GM12865 (cell line): ENCODE data around the gene SLC34A2.

Experiments
- DNase-seq: peaks from one replicate; pipeline ENCODE4 v3.0.0; 2010; ENCODE audit warnings: low read depth
- H3K4me3 ChIP-seq: 2 replicates; pipeline ENCODE4 v1.5.1; 2011; ENCODE audit warnings: mild to moderate bottlenecking, low read depth, low read length, control low read depth
- CTCF ChIP-seq: IDR thresholded peaks from 2 replicates; pipeline ENCODE4 v1.5.1; 2011; ENCODE audit warnings: low read length, control low read depth, low read depth, inconsistent platforms; ENCODE audit not compliant: insufficient read depth; ENCODE audit errors: missing control alignments

The SLC34A2 gene

GRCh38 chr4:25713812-25714211 is 58.2 kb downstream of the SLC34A2 start:
- H3K4me3 ChIP-seq = no peak overlapping the region
- TF ChIP-seq CTCF = no peak
- DNase-seq = no peak

GRCh38 chr4:25722964-25723363 is 67.3 kb downstream of the SLC34A2 start:
- DNase-seq = no peak
- TF ChIP-seq CTCF = no peak

GRCh38 chr4:25723409-25723808 is 67.8 kb downstream of the SLC34A2 start:
- DNase-seq = no peak
- no peak overlapping the region for H3K4me3 ChIP-seq
- TF ChIP-seq CTCF = peak; percentile 0

More at GRCh38 chr4:25722964-25723363, 67.3 kb downstream of the SLC34A2 start:
- no peak overlapping the region for H3K4me3 ChIP-seq

GRCh38 chr4:25725870-25726269 is 70.2 kb downstream of the SLC34A2 start:
- no peak for DNase-seq
- TF ChIP-seq CTCF = no peak

GRCh38 chr4:25727711-25728493 is 72.3 kb downstream of the SLC34A2 start:
- H3K4me3 ChIP-seq = no peak overlapping the region
- DNase-seq = peak; percentile 82
- no peak for TF ChIP-seq CTCF

More at GRCh38 chr4:25725870-25726269, 70.2 kb downstream of the SLC34A2 start:
- no peak overlapping the region for H3K4me3 ChIP-seq
